A673 (cell line): Measurements from ENCODE around the gene RD3L. TPM values are rescaled to one million over a fixed set of nuclear protein-coding genes. Genes with fewer than 3 reads are reported as not detected.

Experiments
- BruUV-seq: library from RNA; stranded (reverse); fragments of 400-500 nt; replicated peaks from 2 replicates; lab custom pipeline; 2021; lab: Mats Ljungman, UMichigan
- CTCF ChIA-PET: fragments of 300-600 bp; sonication (Branson Sonifier 250); formaldehyde crosslinking; loops from one replicate; lab custom pipeline; 2022; ENCODE audit warnings: antibody characterized with exemption; lab: Charles Lee
- POLR2A ChIA-PET: fragments of 300-600 bp; sonication (Branson Sonifier 250); formaldehyde crosslinking; loops from one replicate; lab custom pipeline; 2022; ENCODE audit warnings: antibody characterized with exemption; ENCODE audit not compliant: low non-redundant PET; lab: Charles Lee
- DNase-seq: peaks from one replicate; pipeline ENCODE4 v3.0.0-alpha.2; 2015; ENCODE audit warnings: low spot score
- H3K27ac ChIP-seq: fragments of 200-600 bp; sonication (generic); 2 replicates; pipeline ENCODE4 v1.5.1; 2016; ENCODE audit warnings: mixed run types, low read depth, mild to moderate bottlenecking, mixed read lengths, antibody characterized with exemption, low read length; ENCODE audit not compliant: poor library complexity, severe bottlenecking
- H3K27me3 ChIP-seq: fragments of 200-600 bp; sonication (generic); replicated peaks from 2 replicates; pipeline ENCODE4 v1.6.1; 2017; ENCODE audit warnings: mixed run types, low read depth, mild to moderate bottlenecking, mixed read lengths, antibody characterized with exemption, low read length; ENCODE audit not compliant: insufficient read depth, poor library complexity
- H3K36me3 ChIP-seq: fragments of 200-600 bp; sonication (generic); 2 replicates; pipeline ENCODE4 v1.6.1; 2016; ENCODE audit warnings: mixed run types, mild to moderate bottlenecking, mixed read lengths, antibody characterized with exemption, low read length; ENCODE audit not compliant: insufficient read depth, poor library complexity, severe bottlenecking
- H3K4me1 ChIP-seq: fragments of 200-600 bp; sonication (generic); 2 replicates; pipeline ENCODE4 v1.6.1; 2017; ENCODE audit warnings: mixed run types, mild to moderate bottlenecking, mixed read lengths, antibody characterized with exemption, low read length; ENCODE audit not compliant: insufficient read depth, poor library complexity, severe bottlenecking
- H3K4me3 ChIP-seq: fragments of 200-600 bp; sonication (generic); 2 replicates; pipeline ENCODE4 v1.5.1; 2016; ENCODE audit warnings: low read depth, mixed run types, mild to moderate bottlenecking, mixed read lengths, low read length; ENCODE audit not compliant: poor library complexity, severe bottlenecking
- H3K9me3 ChIP-seq: fragments of 200-600 bp; sonication (generic); 2 replicates; pipeline ENCODE4 v1.6.1; 2016; ENCODE audit warnings: mixed run types, low read depth, mild to moderate bottlenecking, mixed read lengths, antibody characterized with exemption, low read length; ENCODE audit not compliant: poor library complexity, severe bottlenecking
- CTCF ChIP-seq: fragments of 300-800, 200-600 bp; sonication (generic); conservative IDR thresholded peaks from 2 replicates; pipeline ENCODE4 v1.5.1; 2017; ENCODE audit warnings: low read depth, mild to moderate bottlenecking, antibody characterized with exemption, low read length, moderate library complexity, mixed read lengths
- EZH2 ChIP-seq: fragments of 200-600 bp; sonication (generic); IDR thresholded peaks from 2 replicates; pipeline ENCODE4 v1.6.1; 2017; ENCODE audit warnings: borderline replicate concordance, low read depth, mild to moderate bottlenecking, mixed read lengths, antibody characterized with exemption, low read length; ENCODE audit not compliant: poor library complexity, severe bottlenecking
- intact Hi-C: fragments of 100-400 bp; cut with micrococcal nuclease; formaldehyde crosslinking; loops from one replicate; pipeline ENCODE4 v1.10.0; 2022; ENCODE audit not compliant: unreplicated experiment
- total RNA-seq: library from RNA; stranded (reverse); gene quantifications from 2 replicates; pipeline ENCODE4 v1.2.3, GENCODE V29; 2021

Gene RD3L
- total RNA-seq, 1 experiment from 2014 or later: not detected

DNA sequence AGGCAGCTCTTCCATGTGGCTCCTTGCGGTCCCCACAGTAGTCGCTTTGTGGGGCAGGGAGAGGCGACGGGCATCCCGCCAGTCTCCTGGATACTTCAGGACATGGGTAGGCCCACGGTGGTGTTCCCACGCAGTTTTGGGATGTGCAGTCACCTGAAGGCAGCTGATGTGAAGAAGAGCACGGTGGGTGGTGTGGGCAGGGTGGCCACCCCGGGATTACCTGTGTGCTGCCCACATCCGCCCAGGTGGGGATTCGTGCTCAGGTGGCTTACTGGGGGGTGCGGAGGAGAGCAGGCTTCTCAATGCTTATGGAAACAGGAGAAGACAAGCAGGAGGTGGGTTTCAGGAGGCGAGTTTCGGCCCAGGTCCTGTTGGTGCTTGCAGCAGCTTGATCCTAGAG, 42.5 kb downstream of the RD3L start:
- Histone ChIP-seq H3K36me3 (no peaks in the 10 kb centered on the region), H3K27ac (no peak overlapping the region), H3K4me3 (no peak overlapping the region), H3K9me3 (no peaks in the 10 kb centered on the region), H3K4me1 (no peaks in the 10 kb centered on the region), H3K27me3 (no peaks in the 10 kb centered on the region)
- CTCF ChIA-PET: no interaction called here
- DNase-seq: no peak
- intact Hi-C loops: no loop called here
- BruUV-seq: no TSS peak
- TF ChIP-seq EZH2 (no peak), CTCF (no peak)
- POLR2A ChIA-PET: no interaction called here

DNA sequence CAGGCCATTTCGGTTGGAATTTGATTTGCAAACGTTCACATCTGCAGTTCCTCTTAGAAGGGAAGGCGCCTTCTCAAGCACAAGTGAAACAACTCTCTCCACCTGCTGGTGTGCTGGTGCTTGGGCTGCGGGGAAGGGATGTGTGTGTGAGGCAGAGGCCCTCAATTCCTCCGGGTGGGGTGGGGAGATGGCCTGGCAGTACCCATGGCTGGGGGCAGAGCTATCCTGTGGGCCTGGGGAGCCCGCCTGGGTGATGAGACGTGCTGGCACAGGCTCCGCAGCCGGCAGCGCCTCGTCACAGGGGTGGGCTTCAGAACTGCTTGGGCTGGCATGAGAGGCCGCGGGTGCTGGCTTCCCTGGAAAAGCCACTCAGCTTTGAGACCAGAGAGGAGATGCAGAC, 43.0 kb downstream of the RD3L start:
- no peaks in the 10 kb centered on the region for H3K27me3 ChIP-seq
- BruUV-seq: no TSS peak
- no peaks in the 10 kb centered on the region for H3K9me3 ChIP-seq
- H3K4me1 ChIP-seq: no peaks in the 10 kb centered on the region
- ChIA-PET CTCF (no interaction called here), POLR2A (no interaction called here)
- no peak overlapping the region for H3K27ac ChIP-seq
- H3K4me3 ChIP-seq: no peak overlapping the region
- H3K36me3 ChIP-seq: no peaks in the 10 kb centered on the region
- TF ChIP-seq CTCF (no peak), EZH2 (no peak)
- DNase-seq: no peak
- intact Hi-C loops: no loop called here

GRCh38 chr14:103898711-103899110, 43.6 kb downstream of the RD3L start:
- TF ChIP-seq EZH2 (no peak), CTCF (no peak)
- Histone ChIP-seq H3K4me3 (no peak overlapping the region), H3K27me3 (no peaks in the 10 kb centered on the region), H3K36me3 (no peaks in the 10 kb centered on the region), H3K27ac (no peak overlapping the region), H3K4me1 (no peaks in the 10 kb centered on the region), H3K9me3 (no peaks in the 10 kb centered on the region)
- DNase-seq: no peak
- no TSS peak for BruUV-seq
- POLR2A ChIA-PET: no interaction called here
- intact Hi-C loops: no loop called here
- CTCF ChIA-PET: no interaction called here
